Measurements from ENCODE around the gene CCDC33.

Gene CCDC33

DNA sequence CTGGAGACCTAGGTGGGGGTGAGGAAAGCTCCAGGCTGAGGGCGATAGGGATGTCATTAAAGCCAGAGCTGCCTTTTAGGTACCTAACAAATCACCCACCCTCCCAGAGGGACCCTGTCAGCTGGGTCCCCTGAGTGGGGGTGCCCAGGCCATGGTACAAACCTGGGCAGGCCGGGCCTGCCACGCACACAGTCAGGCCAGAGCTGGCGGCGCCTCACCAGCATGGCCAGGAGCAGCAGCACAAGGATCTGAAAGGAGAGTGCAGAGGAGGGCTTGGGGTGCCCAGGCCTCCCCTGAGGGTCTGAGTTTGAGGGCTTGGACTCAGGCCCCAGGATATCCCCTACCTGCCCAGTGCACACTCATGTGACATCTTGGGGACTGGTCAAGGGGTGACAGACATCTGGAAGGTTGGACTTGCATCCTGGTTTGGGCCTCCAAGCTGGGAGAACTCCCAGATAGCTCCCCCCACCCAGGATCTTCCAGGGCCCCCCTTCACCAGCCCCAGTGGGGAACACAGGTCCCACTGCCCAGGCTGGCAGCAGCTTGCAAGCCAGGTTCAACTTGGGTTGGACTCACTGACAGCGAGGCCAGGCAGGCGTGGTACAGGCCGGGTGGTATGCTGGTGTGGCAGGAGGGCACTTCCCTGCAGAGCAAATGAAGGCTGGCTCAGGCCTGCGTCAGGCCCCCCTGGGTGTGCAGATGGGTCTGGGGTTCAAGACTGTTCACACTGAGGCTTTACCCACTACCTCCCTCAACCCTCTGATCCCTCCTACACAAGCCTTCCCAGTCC lies 38.8 kb upstream of the CCDC33 start:
- no peak for TF ChIP-seq EZH2phosphoT487 (IDR thresholded peaks at IDR 0.05; ENCODE audit: low read depth)
- TF ChIP-seq, protein P1, sequence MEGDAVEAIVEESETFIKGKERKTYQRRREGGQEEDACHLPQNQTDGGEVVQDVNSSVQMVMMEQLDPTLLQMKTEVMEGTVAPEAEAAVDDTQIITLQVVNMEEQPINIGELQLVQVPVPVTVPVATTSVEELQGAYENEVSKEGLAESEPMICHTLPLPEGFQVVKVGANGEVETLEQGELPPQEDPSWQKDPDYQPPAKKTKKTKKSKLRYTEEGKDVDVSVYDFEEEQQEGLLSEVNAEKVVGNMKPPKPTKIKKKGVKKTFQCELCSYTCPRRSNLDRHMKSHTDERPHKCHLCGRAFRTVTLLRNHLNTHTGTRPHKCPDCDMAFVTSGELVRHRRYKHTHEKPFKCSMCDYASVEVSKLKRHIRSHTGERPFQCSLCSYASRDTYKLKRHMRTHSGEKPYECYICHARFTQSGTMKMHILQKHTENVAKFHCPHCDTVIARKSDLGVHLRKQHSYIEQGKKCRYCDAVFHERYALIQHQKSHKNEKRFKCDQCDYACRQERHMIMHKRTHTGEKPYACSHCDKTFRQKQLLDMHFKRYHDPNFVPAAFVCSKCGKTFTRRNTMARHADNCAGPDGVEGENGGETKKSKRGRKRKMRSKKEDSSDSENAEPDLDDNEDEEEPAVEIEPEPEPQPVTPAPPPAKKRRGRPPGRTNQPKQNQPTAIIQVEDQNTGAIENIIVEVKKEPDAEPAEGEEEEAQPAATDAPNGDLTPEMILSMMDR (IDR thresholded peaks at IDR 0.05; ENCODE audit: low read depth, low read length), result no peak
- Histone ChIP-seq H3K9me3 (ENCODE audit: insufficient read depth, low read length) (no peaks in the 10 kb centered on the region), H3K4me1 (ENCODE audit: low read length) (peaks cover 43% of the 10 kb centered on the region), H3K36me3 (replicated peaks; ENCODE audit: low read depth, low read length) (no peaks in the 10 kb centered on the region), H3K27me3 (ENCODE audit: low read depth, low read length) (peaks cover 4% of the 10 kb centered on the region; the same call in 1 of the 2 replicates), H3K4me3 (ENCODE audit: low read length) (no peak overlapping the region), H4K20me1 (ENCODE audit: insufficient read depth, low read length) (no peaks in the 10 kb centered on the region), H3K27ac (ENCODE audit: low read length) (no peak overlapping the region), H3K4me2 (ENCODE audit: low read length) (no peak overlapping the region), H3K79me2 (ENCODE audit: low read length) (no peaks in the 10 kb centered on the region), H2AFZ (ENCODE audit: low read depth, low read length) (no peak overlapping the region), H3K9ac (ENCODE audit: low read length) (no peak overlapping the region)

DNA sequence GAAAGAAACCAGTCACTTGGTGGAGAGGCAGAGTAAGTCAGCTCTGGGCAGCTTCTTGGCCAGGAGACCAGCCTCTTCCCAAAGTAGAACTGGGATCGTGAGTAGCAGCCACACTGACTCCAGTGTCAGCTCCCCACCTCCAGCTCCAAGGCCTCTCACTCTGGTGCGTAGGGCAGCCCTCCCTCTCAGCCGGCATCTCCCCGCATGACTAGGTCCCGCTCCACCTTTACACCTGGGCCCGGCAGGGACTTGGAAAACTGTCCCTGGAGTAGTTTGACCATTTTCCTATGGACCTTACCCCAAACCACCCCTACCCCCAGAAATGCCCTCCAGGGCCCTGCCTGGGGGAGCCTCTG lies 36.9 kb upstream of the CCDC33 start:
- no peaks in the 10 kb centered on the region for H3K79me2 ChIP-seq (ENCODE audit: low read length)
- no peak overlapping the region for H3K4me3 ChIP-seq (ENCODE audit: low read length)
- no peak overlapping the region for H2AFZ ChIP-seq (ENCODE audit: low read depth, low read length)
- TF ChIP-seq, protein P1 (IDR thresholded peaks at IDR 0.05; ENCODE audit: low read depth, low read length), result no peak
- TF ChIP-seq EZH2phosphoT487 (IDR thresholded peaks at IDR 0.05; ENCODE audit: low read depth), result no peak
- no peaks in the 10 kb centered on the region for H3K36me3 ChIP-seq (replicated peaks; ENCODE audit: low read depth, low read length)
- no peaks in the 10 kb centered on the region for H4K20me1 ChIP-seq (ENCODE audit: insufficient read depth, low read length)
- H3K27me3 ChIP-seq (ENCODE audit: low read depth, low read length), result peaks cover 14% of the 10 kb centered on the region
- no peak overlapping the region for H3K9ac ChIP-seq (ENCODE audit: low read length)
- no peak overlapping the region for H3K4me2 ChIP-seq (ENCODE audit: low read length)
- no peak overlapping the region for H3K27ac ChIP-seq (ENCODE audit: low read length)
- no peaks in the 10 kb centered on the region for H3K9me3 ChIP-seq (ENCODE audit: insufficient read depth, low read length)
- peaks cover 24% of the 10 kb centered on the region for H3K4me1 ChIP-seq (ENCODE audit: low read length)

DNA sequence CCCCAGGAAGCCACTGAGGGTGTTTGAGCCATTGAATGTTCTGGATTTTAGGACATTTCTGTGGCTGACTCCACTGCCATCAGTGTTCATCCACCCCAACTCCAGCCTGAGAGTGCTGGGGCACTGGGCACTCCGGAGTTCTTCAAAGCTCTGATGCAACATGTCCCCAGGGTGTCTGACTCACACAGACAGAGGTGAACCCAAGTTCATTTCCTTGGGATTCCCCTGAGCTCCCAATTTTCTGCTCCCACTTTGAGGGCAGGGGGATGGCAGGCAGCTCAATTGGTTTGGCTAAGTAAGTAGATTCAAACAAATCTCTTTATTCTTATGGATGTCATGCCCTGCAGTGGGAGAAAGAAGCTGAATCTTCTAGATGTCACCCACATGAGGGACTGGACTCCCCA lies 35.7 kb upstream of the CCDC33 start:
- no peak for TF ChIP-seq EZH2phosphoT487 (IDR thresholded peaks at IDR 0.05; ENCODE audit: low read depth)
- TF ChIP-seq, protein P1 (IDR thresholded peaks at IDR 0.05; ENCODE audit: low read depth, low read length), result no peak
- peaks cover 14% of the 10 kb centered on the region for H3K27me3 ChIP-seq (ENCODE audit: low read depth, low read length)
- H3K9ac ChIP-seq (ENCODE audit: low read length), result no peak overlapping the region
- no peak overlapping the region for H3K4me3 ChIP-seq (ENCODE audit: low read length)
- H4K20me1 ChIP-seq (ENCODE audit: insufficient read depth, low read length), result no peaks in the 10 kb centered on the region
- no peaks in the 10 kb centered on the region for H3K9me3 ChIP-seq (ENCODE audit: insufficient read depth, low read length)
- no peaks in the 10 kb centered on the region for H3K36me3 ChIP-seq (replicated peaks; ENCODE audit: low read depth, low read length)
- H3K79me2 ChIP-seq (ENCODE audit: low read length), result no peaks in the 10 kb centered on the region
- no peak overlapping the region for H3K4me2 ChIP-seq (ENCODE audit: low read length)
- no peak overlapping the region for H3K27ac ChIP-seq (ENCODE audit: low read length)
- no peak overlapping the region for H2AFZ ChIP-seq (ENCODE audit: low read depth, low read length)
- peaks cover 13% of the 10 kb centered on the region for H3K4me1 ChIP-seq (ENCODE audit: low read length)

DNA sequence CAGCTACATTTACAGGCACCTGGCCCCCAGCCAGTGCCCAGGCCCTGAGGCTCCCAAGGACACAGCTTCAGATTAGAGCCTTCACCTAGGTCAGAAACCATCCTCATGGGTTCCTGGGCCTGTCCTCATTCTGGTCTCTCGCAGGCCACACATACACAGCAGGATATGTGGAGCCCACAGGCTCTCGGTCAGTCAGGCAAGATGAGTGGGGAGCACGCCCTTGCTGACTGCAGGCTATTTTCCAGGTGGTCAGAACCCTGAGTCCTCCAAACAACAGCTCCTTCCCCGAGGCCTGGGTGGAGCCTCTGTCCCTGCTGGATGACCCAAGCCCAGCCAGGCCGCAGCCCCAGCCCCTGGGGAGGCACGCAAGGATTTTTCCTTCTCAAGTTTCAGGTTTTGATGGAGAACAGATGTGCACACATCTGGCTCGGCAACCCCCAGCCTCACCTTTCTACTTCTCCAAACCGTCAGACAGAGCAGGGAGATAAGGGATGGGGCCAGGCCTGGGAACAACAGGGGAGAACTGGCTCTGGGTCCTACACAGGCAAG lies 35.2 kb upstream of the CCDC33 start:
- H3K36me3 ChIP-seq (replicated peaks; ENCODE audit: low read depth, low read length), result no peaks in the 10 kb centered on the region
- H3K4me2 ChIP-seq (ENCODE audit: low read length), result no peak overlapping the region
- H3K27ac ChIP-seq (ENCODE audit: low read length), result no peak overlapping the region
- H3K4me3 ChIP-seq (ENCODE audit: low read length), result no peak overlapping the region
- no peak overlapping the region for H3K9ac ChIP-seq (ENCODE audit: low read length)
- no peak for TF ChIP-seq EZH2phosphoT487 (IDR thresholded peaks at IDR 0.05; ENCODE audit: low read depth)
- TF ChIP-seq, protein P1 (IDR thresholded peaks at IDR 0.05; ENCODE audit: low read depth, low read length), result no peak
- H3K79me2 ChIP-seq (ENCODE audit: low read length), result no peaks in the 10 kb centered on the region
- H3K27me3 ChIP-seq (ENCODE audit: low read depth, low read length), result peaks cover 14% of the 10 kb centered on the region
- H3K4me1 ChIP-seq (ENCODE audit: low read length), result peaks cover 8% of the 10 kb centered on the region
- no peak overlapping the region for H2AFZ ChIP-seq (ENCODE audit: low read depth, low read length)
- H4K20me1 ChIP-seq (ENCODE audit: insufficient read depth, low read length), result no peaks in the 10 kb centered on the region
- no peaks in the 10 kb centered on the region for H3K9me3 ChIP-seq (ENCODE audit: insufficient read depth, low read length)

All from OCI-LY3 (cell line).